Caco-2 (cell line): Measurements from ENCODE around the gene PLA2G4C. TPM values are rescaled to one million over a fixed set of nuclear protein-coding genes. Genes with fewer than 3 reads are reported as not detected.

ENCODE experiments used
- Bru-seq: library from RNA; stranded (reverse); fragments of 400-500 nt; gene quantifications from one replicate; lab custom pipeline; 2021; lab: Mats Ljungman, UMichigan
- BruChase-seq, 2 experiments: library from RNA; stranded (reverse); fragments of 400-500 nt; gene quantifications; one replicate each; lab custom pipeline; 2021; lab: Mats Ljungman, UMichigan
- BruUV-seq: library from RNA; stranded (reverse); fragments of 400-500 nt; replicated peaks from 2 replicates; lab custom pipeline; 2021; lab: Mats Ljungman, UMichigan
- CTCF ChIA-PET: fragments of 300-600 bp; sonication (Branson Sonifier 250); formaldehyde crosslinking; loops from one replicate; lab custom pipeline; 2022; ENCODE audit warnings: antibody characterized with exemption; lab: Charles Lee
- POLR2A ChIA-PET: fragments of 300-600 bp; sonication (Branson Sonifier 250); formaldehyde crosslinking; loops from one replicate; lab custom pipeline; 2022; ENCODE audit warnings: antibody characterized with exemption; lab: Charles Lee
- DNase-seq, 2 experiments: peaks; one replicate each; pipeline versions ENCODE4 v3.0.0 to v3.0.0-alpha.2; 2020 to 2022
- H3K27me3 ChIP-seq: replicated peaks from 2 replicates; pipeline ENCODE4 v1.6.0; 2011; ENCODE audit warnings: low read length; ENCODE audit not compliant: control insufficient read depth, insufficient read depth
- H3K36me3 ChIP-seq: 2 replicates; pipeline ENCODE4 v1.5.1; 2011; ENCODE audit warnings: low read length; ENCODE audit not compliant: control insufficient read depth, insufficient read depth
- H3K4me1 ChIP-seq: fragments of 250-450 bp; sonication (Bioruptor Pico); 2 replicates; pipeline ENCODE4 v1.5.1; 2020; ENCODE audit warnings: mild to moderate bottlenecking
- H3K4me3 ChIP-seq: 2 replicates; pipeline ENCODE4 v1.5.1; 2011; ENCODE audit warnings: low read depth, mild to moderate bottlenecking, control low read depth, low read length
- H3K9me3 ChIP-seq: fragments of 250-450 bp; sonication (Bioruptor Pico); 2 replicates; pipeline ENCODE4 v1.5.1; 2020; ENCODE audit warnings: mild to moderate bottlenecking, moderate library complexity
- H3K27ac Mint-ChIP-seq: one replicate; pipeline ENCODE4 v1.8.0; 2022; ENCODE audit warnings: mixed read lengths; ENCODE audit not compliant: unreplicated experiment
- H3K27me3 Mint-ChIP-seq: one replicate; pipeline ENCODE4 v1.8.0; 2022; ENCODE audit warnings: mixed read lengths; ENCODE audit not compliant: insufficient read depth, unreplicated experiment
- H3K36me3 Mint-ChIP-seq: one replicate; pipeline ENCODE4 v1.8.0; 2022; ENCODE audit warnings: mild to moderate bottlenecking, mixed read lengths; ENCODE audit not compliant: insufficient read depth, unreplicated experiment
- H3K4me1 Mint-ChIP-seq: one replicate; pipeline ENCODE4 v1.8.0; 2022; ENCODE audit warnings: low read depth, mixed read lengths; ENCODE audit not compliant: unreplicated experiment
- H3K4me3 Mint-ChIP-seq: one replicate; pipeline ENCODE4 v1.8.0; 2022; ENCODE audit warnings: mild to moderate bottlenecking, moderate library complexity, mixed read lengths; ENCODE audit not compliant: unreplicated experiment
- H3K9me3 Mint-ChIP-seq: one replicate; pipeline ENCODE4 v1.8.0; 2022; ENCODE audit warnings: mixed read lengths; ENCODE audit not compliant: unreplicated experiment
- intact Hi-C: fragments of 100-400 bp; cut with micrococcal nuclease; formaldehyde crosslinking; loops from one replicate; pipeline ENCODE4 v1.10.0; 2022; ENCODE audit not compliant: unreplicated experiment
- long read RNA-seq: library from polyadenylated mRNA; stranded (forward); transcript quantifications from one replicate; pipeline ENCODE4 v2.0.0, GENCODE V29; 2022
- total RNA-seq: library from RNA; stranded (reverse); gene quantifications from 2 replicates; pipeline ENCODE4 v1.2.3, GENCODE V29; 2022
- TF ChIP-seq, protein P1 (sequence below), 2 experiments: fragments of 200-600 bp in 1 of 2; IDR thresholded peaks; 1 replicate in 1 of 2; 2 replicates in 1 of 2; pipeline versions ENCODE4 v1.5.1 to v1.8.0; 2011 to 2022; ENCODE audit warnings: antibody characterized with exemption in 1 of 2, control low read depth in 1 of 2, inconsistent platforms in 1 of 2, low read depth in 1 of 2, low read length in 1 of 2, mild to moderate bottlenecking in 1 of 2, moderate library complexity in 1 of 2; ENCODE audit not compliant: insufficient read depth in 1 of 2, severe bottlenecking in 1 of 2, unreplicated experiment in 1 of 2

Gene PLA2G4C
- 1.5 and 2.4 TPM in 2 replicates for total RNA-seq
- Bru-seq, nascent RNA = percentile 19 among the genes with signal in this experiment
- BruChase-seq, experiment 1, labeled RNA remaining after a 2-hour chase = percentile 19 among the genes with signal in this experiment
- percentile 20 among the genes with signal in this experiment for BruChase-seq, experiment 2, labeled RNA remaining after a 6-hour chase
- long read RNA-seq, partial matches to known transcripts = 1 of 3 reads
- long read RNA-seq, other reads (novel, unspliced or antisense) = 2 of 3 reads

DNA sequence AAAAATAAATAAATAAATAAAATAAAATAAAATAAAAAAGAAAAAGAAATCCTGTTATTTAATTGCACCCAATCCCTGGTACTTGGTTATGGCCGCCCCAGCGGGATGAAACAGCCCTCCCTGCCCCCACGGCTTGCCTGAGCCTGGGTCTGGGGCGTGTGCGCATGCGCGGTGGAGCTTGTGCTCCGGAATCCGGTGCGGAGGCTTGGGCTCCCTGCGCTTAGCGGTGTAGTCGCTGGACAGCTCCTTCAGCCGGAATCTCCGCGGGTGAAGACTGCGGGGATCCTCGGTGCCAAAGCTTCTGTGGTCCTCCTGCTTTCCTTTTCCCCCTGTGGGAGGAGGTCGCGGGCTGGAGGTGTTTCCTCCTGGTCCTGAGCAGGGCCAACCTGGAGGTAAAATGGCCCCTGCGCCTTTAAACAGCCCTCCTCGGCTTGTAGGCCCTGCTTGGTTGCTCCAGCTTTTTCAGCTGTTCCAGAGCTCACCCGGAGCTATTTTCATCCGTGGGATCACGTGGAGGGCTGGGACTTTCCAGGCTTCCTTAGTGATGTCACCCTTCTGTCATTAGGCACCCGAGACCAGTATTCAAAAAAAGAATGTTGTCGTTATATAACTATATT lies at the start of gene PLA2G4C:
PLA2G4C (minus strand) TSS at position 468 of the 617 bp plus-strand sequence. CDS start 4,288 bp downstream, outside the sequence.
- Mint-ChIP-seq H3K27me3 (no peaks in the 10 kb centered on the region), H3K9me3 (no peaks in the 10 kb centered on the region), H3K27ac (no peak within 1 kb of the TSS), H3K4me3 (peak within 1 kb of the TSS; percentile 73), H3K36me3 (peaks cover 15% of the 10 kb centered on the region), H3K4me1 (peaks cover 8% of the 10 kb centered on the region)
- peaks cover 7% of the 10 kb centered on the region for H3K4me1 ChIP-seq
- ChIA-PET POLR2A (interaction anchor here (0.5 to 1.1 kb wide), 7 partner anchors 13 to 1392 kb away, joined by 3 to 8 read pairs (median 5); partner anchors contain the start of genes LIG1 and ZSWIM9), CTCF (interaction anchor here (0.5 to 1.6 kb wide), 8 partner anchors 12 to 203 kb away, joined by 3 to 7 read pairs (median 4); no protein-coding TSS in a partner anchor)
- peak within 1 kb of the TSS; percentile 31 for H3K4me3 ChIP-seq
- no peaks in the 10 kb centered on the region for H3K36me3 ChIP-seq
- TF ChIP-seq, protein P1, sequence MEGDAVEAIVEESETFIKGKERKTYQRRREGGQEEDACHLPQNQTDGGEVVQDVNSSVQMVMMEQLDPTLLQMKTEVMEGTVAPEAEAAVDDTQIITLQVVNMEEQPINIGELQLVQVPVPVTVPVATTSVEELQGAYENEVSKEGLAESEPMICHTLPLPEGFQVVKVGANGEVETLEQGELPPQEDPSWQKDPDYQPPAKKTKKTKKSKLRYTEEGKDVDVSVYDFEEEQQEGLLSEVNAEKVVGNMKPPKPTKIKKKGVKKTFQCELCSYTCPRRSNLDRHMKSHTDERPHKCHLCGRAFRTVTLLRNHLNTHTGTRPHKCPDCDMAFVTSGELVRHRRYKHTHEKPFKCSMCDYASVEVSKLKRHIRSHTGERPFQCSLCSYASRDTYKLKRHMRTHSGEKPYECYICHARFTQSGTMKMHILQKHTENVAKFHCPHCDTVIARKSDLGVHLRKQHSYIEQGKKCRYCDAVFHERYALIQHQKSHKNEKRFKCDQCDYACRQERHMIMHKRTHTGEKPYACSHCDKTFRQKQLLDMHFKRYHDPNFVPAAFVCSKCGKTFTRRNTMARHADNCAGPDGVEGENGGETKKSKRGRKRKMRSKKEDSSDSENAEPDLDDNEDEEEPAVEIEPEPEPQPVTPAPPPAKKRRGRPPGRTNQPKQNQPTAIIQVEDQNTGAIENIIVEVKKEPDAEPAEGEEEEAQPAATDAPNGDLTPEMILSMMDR (IDR thresholded peaks at IDR 0.05; ENCODE audit: insufficient read depth in 1 of 2, low read depth in 1 of 2, low read length in 1 of 2, severe bottlenecking in 1 of 2, unreplicated experiment in 1 of 2) = no peak
- intact Hi-C loops = no loop called here
- TSS peak; percentile 68 for BruUV-seq
- H3K27me3 ChIP-seq = no peaks in the 10 kb centered on the region
- DNase-seq = peak; percentile 91 to 93
- no peaks in the 10 kb centered on the region for H3K9me3 ChIP-seq

GRCh38 chr19:48158210-48158790 lies 47.7 kb upstream of the PLA2G4C start:
- no peaks in the 10 kb centered on the region for H3K4me1 Mint-ChIP-seq
- no peaks in the 10 kb centered on the region for H3K27me3 ChIP-seq
- no peaks in the 10 kb centered on the region for H3K36me3 ChIP-seq
- H3K36me3 Mint-ChIP-seq = peaks cover 29% of the 10 kb centered on the region
- ChIA-PET POLR2A (no interaction called here), CTCF (no interaction called here)
- H3K27me3 Mint-ChIP-seq = no peaks in the 10 kb centered on the region
- no peak overlapping the region for H3K4me3 ChIP-seq
- H3K4me3 Mint-ChIP-seq = no peak overlapping the region
- no peaks in the 10 kb centered on the region for H3K9me3 ChIP-seq
- no peaks in the 10 kb centered on the region for H3K9me3 Mint-ChIP-seq
- no peak overlapping the region for H3K27ac Mint-ChIP-seq
- no TSS peak for BruUV-seq
- intact Hi-C loops = no loop called here
- TF ChIP-seq, protein P1 (IDR thresholded peaks at IDR 0.05; ENCODE audit: insufficient read depth in 1 of 2, low read depth in 1 of 2, low read length in 1 of 2, severe bottlenecking in 1 of 2, unreplicated experiment in 1 of 2) = no peak
- no peak for DNase-seq
- no peaks in the 10 kb centered on the region for H3K4me1 ChIP-seq

- Mint-ChIP-seq H3K27me3 (no peaks in the 10 kb centered on the region), H3K36me3 (peaks cover 38% of the 10 kb centered on the region)
- no TSS peak for BruUV-seq
Observed at GRCh38 chr19:48154003-48154402, 43.4 kb upstream of the PLA2G4C start.

More at GRCh38 chr19:48154003-48154402, 43.4 kb upstream of the PLA2G4C start:
- Histone ChIP-seq H3K4me1 (no peaks in the 10 kb centered on the region), H3K27me3 (no peaks in the 10 kb centered on the region), H3K9me3 (no peaks in the 10 kb centered on the region), H3K36me3 (no peaks in the 10 kb centered on the region), H3K4me3 (no peak overlapping the region)
- no peak for DNase-seq
- CTCF ChIA-PET = interaction anchor here (0.6 to 1.3 kb wide), 4 partner anchors 44 to 94 kb away, joined by 3 to 5 read pairs (median 4); partner anchors contain the start of gene PLA2G4C
- intact Hi-C loops = no loop called here
- TF ChIP-seq, protein P1 (IDR thresholded peaks at IDR 0.05; ENCODE audit: insufficient read depth in 1 of 2, low read depth in 1 of 2, low read length in 1 of 2, severe bottlenecking in 1 of 2, unreplicated experiment in 1 of 2) = no peak
- POLR2A ChIA-PET = no interaction called here
- Mint-ChIP-seq H3K27ac (no peak overlapping the region), H3K9me3 (no peaks in the 10 kb centered on the region), H3K4me1 (no peaks in the 10 kb centered on the region), H3K4me3 (no peak overlapping the region)
